HG02610 (cell line): ENCODE results near the gene CHMP6.
"Not testable (repeated sequence)": the region's sequence is repeated elsewhere in the genome, so short reads cannot be mapped to it uniquely, and the experiment has no call there.

Experiments
- ATAC-seq: cut with Tn5 transposase; IDR thresholded peaks from one replicate; pipeline ENCODE4 v1.9.1; 2021; ENCODE audit warnings: mild to moderate bottlenecking, moderate library complexity; ENCODE audit not compliant: unreplicated experiment

Gene CHMP6

DNA sequence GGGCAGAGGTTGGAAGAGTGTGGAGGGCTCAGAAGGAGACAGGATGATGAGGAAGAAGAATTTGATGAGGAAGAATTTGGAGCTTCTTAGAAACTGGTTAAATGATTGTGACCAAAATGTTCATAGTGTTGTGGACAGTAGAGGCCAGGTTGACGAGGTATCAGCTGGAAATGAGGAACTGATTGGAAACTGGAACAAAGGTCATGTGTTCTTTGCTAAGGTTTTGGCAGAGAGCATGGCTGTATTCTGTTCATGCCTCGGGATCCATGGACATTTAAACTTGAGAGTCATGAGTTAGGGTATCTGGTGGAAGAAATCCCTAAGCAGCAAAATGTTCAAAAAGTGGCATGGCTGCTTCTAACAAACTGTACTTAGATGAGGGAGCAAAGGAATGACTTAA lies 19.3 kb downstream of the CHMP6 start:
- no peak for ATAC-seq

DNA sequence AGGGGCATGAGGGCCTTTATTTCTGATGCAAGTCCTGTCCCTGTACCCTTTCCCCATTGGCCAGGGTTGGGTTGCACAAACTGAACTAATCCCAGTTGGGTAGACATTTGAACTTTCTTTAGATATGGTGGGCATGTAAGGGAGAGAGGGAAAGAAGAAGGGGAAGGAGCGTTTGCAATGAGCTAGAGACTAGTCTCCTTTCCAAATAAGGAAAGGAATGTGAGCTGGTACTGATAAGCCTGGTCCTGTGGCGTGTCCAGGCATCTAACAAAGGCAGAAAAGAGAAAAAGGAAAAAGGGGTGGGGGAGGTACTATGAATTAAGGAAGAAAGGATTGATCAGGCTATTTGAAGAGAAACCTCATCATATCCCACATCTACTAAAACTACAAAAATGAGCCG lies 20.3 kb downstream of the CHMP6 start:
- no peak for ATAC-seq

DNA sequence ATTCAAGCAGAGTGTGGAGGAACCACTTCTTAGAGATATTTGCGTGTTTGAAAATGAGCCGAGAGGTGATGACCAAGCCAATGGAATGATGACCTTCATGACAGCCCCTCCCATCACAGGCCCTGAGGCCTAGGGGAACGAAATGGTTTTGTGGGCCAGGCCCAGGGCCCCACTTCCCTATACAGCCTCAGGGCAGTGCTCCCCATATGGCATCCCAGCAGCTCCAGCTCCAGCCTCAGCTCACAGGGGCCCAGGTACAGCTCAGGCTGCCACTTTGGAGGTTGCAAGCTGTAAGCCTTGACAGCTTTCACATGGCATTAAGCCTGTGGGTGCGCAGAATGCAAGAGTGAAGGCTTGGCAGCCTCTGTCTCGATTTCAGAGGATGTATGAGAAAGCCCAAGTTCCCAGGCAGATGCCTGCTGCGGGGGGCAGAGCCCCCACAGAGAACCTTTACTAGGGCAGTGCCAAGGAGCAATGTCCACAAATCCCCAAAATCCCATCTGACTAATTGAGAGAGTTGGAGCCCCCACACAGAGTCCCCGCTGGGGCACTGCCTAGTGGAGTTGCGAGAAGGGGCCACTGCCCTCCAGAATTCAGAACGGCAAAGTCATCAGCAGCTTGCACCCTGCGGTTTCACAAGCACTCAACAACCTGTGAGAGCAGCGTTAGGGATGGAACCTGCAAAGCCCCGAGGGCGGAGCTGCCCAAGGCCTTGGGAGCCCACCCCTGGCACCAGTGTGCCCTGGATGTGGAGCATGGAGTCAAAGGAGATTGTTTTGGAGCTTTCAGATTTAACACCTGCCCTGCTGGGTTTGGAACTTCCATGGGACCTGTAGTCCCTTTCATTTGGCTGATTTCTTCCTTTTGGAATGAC lies 21.2 kb downstream of the CHMP6 start:
- no peak for ATAC-seq

DNA sequence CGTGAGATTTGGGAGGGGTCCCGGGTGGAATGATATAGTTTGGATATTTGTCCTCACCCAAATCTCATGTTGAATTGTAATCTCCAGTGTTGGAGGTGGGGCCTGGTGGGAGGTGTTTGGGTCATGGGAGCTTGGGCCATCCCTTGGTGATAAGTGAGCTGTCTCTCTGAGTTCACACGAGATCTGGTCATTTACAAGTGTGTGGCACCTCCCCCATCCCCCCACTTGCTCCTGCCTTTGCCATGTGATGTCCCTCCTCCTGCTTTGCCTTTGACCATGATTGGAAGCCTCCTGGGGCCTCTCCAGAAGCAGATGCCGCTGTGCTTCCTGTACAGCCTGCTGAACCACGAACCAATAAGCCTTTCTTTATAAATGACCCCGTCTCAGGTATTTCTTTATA lies 22.0 kb downstream of the CHMP6 start:
- ATAC-seq = no peak

DNA sequence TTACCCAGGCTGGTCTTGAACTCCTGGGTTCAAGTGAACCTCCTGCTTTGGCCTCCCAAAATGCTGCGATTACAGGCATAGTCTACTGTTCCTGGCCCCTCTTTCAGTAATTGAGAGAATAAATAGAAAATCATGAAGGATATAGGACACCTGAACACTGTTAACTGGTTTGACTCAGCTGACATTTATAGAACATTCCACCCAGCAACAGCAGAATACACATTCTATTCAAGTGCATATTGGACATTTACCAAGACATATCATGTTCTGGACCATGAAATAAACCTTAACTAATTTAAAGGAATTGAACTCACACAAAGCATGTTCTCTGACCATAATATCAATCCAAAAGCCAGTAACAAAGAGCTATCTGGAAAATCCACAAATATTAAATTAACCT lies 23.5 kb downstream of the CHMP6 start:
- no peak for ATAC-seq

DNA sequence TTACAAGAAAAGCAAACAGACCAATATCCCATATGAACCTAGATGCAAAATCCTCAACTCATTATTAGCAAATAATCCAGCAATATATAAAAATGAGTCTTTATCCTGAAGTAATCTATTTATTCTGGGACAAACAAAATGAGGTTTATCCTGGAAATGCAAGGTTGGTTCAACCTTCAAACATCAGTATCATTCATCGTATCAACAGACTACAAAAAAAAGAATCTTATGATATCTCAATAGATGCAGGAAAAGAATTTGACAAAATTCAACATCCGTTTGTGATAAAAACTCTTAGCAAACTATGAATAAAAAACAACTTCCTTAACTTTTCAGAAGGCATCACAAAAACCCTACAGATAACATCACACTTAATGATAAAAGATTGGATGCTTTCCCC lies 24.9 kb downstream of the CHMP6 start:
- no peak for ATAC-seq

DNA sequence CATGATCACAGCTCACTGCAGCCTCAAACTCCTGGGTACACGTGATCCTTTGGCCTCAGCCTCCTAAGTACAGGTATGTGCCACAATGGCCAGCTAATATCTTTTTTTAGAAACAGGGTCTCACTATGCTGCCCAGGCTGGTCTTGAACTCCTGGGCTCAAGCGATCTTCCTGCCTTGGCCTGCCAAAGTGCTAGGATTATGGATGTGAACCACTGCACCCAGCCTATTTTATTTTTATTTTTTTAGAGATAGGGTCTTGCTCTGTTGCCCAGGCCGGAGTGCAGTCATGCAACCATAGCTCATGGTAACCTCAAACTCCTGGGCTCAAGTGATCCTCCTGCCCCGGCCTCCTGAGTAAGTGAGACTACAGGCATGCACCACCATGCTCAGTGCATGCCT lies 25.7 kb downstream of the CHMP6 start:
- not testable (repeated sequence) for ATAC-seq

DNA sequence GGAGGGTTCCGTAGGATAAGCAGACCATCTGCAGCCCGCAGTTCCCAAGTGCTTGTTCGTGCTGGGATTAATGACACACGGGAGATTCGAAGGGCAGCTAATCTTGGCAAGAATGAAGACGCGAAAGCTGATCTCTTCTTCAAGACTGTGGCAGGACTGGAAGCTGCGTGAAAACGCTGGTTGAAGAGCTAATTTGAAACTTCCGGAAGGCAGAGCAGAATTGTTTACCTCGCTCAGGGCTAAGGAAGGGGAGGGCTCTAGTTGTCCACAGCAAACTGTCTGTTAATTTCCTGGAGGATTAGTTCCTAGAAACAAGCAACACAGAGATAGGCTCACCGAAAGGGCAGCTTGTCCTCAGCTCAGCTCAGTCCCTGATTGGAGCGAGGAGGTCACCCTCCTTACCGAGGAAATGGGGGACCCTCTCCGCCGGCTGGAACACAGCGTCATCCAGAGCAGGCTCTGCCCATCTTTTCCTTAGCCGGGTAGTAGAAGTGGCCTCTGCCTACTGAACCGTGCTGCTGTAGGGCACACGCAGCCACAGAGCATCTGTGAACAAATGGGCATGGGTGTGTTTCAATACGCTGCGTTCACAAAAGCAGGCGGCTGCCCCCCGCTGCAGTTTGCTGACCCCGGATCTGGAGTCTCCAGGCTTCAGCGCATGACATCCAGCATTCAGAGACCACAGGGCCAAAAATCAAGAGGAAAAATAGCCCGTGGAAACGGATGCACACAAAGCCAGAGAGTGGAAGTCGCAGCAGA lies 26.6 kb downstream of the CHMP6 start:
- ATAC-seq = no peak

DNA sequence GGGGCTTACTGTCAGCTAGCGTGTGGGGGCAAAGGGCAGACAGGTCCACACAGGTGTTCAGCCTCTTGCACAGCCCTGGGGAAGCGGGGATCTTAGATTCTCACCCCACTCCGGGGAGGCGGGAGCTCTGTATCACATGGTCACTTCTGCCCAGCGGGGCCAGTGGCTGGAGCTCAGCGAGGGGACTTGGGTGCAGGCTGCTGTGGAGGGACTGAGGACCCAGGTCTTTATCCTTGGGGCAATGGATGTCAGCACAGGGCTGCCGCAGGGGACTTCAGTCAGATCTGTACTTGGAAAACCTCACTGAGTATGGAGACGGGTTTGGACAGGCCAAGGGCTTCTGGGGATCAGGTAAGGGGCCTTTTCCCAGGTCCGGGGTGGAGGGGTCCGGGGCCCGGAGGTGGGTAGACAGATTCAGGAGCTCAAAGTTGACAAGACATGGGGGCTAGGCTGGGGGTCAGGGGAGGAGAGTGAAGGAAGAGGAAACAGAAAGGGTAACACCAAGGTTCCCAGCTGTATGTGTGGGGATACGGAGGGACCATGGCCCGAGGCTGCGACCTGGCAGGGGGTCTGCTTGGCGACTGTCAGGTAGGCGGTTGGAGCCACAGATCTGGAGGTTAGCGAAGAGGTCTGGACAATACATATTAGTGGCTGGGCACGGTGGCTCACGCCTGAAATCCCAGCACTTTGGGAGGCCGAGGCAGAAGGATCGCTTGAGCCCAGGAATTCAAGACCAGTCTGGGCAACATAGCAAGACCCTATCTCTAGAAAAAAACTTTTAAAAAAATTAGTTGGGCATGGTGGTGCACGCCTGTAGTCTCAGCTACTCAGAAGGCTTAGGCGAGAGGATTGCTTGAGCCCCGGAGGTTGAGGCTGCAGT lies 28.2 kb downstream of the CHMP6 start:
- ATAC-seq = no peak

DNA sequence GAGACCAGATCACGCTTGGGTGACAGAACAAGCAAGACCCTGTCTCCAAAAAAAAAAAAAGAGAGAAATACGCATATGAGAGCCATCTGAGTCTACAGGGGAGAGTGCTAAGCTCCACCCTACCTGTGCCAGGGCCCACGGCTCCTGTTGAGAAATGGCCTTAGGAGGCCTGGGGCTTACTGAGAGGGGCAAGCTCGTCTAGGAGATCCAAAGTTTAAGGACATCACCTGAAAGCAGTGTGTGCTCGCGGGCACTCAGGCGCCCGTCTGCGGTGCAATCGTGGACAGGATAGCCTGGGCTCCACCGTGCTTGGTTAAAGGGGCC lies 28.8 kb downstream of the CHMP6 start:
- ATAC-seq = no peak

DNA sequence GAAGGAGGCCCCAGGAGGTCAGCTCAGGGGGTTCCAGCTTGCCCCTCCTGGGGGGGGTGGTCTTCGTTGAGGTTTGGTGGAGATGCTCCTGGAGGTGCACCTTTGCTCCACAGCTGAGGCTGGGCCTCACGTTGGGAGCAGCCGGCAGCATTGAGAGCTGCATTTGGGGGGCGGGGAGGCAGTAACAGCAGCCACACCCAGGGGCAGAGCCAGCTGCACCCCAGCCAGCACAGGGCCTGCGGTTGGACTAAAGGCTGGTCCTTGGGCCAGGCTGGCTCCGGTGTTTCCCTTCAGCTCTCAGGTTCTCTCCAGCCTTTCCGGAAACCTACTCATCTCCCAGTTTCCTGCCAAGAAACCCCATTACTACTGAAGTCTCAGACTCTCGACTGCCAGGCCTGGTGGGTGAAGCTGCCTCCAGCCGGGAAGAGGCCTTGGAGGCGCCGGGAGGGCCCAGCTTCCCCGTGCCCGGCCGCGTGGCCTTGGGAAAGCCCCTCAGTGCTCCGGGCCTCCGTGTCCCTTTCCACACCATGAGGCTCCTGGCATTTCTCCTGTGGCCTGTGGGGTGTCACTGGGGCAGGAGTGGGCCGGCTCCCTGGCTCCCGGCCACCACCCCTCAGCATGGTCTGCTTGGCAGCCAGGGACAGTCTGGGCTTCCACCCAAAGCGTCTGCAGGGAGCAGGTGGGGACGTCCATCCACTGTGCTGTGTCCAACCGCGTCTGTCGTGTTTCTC lies 29.3 kb downstream of the CHMP6 start:
- ATAC-seq = no peak

DNA sequence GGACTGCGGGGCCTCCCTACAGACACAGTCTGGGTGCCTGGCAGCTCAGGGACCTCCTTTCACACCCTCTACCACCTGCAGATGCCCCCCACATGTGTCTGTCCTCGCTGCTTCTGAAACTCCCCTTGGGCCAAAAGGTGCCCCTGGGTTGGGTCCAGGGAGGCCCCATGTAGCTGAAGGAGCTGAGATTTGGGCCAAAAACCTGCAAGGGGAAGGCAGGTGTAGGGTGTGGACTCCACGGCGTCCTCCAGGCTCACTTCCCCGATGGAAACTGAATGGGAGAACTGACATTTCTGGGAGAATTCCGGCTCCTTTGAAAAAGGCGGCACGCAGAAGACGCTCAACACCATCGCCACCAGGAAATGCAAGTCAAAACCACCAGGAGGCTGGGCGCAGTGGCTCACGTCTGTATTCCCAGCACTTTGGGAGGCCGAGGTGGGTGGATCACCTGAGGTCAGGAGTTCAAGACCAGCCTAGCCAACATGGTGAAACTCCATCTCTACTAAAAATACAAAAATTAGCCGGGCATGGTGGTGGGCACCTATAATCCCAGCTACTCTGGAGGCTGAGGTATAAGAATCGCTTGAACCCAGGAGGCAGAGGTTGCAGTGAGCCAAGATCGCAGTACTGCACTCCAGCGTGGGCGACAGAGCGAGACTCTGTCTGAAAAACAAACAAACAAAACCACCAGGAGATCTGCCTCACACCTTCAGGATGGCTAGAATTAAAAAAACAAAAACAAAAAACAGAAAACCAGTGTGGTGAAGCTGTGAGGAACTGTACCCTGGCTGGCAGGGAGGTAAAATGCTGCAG lies 30.1 kb downstream of the CHMP6 start:
- ATAC-seq = no peak

DNA sequence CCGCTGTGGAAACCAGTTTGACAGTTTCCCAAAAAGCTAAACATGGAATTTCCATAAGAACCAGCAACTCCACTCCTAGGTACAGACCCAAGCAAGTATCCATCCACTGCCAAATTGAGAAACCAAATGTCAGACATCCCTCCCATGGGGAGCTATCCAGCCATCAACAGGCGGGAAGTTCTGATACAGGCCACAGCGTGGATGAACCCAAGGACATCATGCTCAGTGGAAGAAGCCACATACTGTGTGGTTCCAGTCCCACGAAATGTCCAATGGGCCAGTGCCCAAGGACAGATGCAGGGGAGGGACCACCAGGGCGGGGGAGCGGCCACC lies 30.7 kb downstream of the CHMP6 start:
- no peak for ATAC-seq

DNA sequence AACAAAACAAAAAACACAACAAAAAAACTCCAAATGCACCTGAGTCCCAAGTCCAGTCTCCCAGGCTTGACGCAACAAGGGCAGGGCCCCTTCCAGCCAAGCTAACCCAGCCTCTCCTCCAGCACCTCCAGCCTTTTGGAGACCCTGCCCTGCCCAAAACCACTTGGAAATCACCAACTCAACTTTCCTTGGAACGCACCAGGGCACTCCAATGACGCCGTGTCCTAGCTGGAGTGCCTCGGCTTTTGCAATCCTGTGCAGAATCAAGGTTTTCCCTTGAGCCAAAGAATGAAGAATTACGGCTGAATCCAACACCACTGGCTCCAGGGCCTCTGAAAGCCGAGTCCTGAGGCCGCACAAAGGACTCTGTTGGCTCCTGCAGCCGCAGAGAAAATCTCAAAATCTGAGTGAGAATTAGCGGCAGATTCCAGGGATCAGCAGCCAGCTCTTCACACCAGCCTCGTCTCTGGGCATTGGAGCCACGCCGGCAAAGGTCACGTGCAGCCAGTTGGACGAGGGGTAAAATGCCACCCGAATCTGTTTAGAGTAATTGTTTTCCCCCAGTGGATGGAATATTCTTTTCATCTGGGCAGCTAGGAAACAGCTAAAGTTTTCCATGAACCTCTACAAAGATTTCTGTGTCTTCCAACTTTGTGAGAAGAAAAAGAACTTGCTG lies 33.6 kb downstream of the CHMP6 start:
- ATAC-seq = no peak

DNA sequence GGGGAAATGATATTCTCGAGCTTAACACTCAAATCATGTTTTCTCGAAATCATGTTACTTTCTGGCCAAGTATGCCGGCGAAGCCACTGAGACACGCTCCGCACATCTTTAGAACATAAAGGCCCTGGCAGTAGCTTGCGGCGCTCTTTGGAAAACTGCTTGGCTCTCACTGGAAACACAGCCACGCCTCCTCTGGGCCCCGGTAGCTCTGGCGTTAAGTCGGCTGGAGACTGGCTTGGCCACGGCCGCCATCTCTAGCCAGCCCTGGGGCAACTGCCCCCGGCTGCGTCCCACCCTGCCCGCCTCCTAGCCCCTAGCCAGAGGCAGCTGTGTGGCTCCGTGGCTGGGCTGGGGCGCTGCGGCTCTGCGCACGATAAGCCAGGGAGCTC lies 34.1 kb downstream of the CHMP6 start:
- ATAC-seq = no peak

DNA sequence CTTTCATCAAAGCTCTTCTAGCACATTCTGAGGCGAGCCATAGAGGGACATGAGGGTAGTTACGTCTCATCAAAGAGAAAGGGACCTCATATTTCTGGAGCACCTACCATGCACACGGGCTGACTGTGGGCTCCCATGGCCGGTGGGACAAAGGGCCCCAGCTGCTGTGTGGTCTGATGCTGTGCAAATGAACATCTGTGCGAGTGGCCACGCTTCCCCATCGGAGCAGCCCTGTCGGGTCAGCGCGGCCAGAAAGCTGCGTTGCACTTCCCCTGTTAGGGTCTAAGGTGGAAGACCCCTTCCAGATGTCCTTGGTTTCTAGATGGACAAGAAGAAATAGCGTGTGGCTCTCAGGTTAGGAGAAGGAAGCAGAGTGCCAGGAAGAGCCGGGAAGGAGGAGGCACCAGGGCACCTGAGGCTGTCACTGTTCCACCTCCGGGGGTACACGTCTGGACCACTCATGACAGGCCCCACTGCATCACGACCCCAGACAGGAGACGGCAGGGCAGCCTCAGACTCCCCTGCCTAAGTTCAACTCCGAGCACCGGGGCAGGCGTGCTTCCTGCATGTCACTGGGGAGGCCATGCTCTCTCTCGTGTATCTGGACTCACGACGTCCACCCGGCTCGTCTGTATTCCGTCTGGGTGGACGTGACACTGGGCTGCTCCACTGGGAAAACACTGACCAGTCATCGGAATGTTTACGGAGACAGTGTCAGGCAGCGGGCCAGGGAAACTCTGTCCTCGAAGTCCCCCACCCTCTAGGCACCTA lies 34.8 kb downstream of the CHMP6 start:
- no peak for ATAC-seq

DNA sequence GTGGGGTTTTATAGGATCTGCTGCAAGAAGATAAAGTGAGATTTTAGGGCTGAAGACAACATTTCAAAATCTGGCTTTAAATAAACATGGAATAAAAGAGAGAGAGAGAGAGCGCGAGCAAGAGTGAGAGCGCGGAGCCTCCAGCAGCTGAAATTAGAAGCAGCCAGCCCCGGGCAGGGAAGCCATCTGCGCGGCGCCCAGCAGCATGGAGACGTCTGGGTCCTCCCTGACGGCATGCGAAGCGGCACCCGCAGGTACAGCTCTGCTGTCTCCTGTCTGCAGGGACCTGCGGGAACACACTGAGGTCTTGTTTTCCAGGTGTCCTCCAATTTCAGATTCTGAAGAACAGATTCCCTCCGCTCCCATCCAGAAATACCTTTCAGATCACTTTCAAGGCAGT lies 35.4 kb downstream of the CHMP6 start:
- ATAC-seq = no peak

DNA sequence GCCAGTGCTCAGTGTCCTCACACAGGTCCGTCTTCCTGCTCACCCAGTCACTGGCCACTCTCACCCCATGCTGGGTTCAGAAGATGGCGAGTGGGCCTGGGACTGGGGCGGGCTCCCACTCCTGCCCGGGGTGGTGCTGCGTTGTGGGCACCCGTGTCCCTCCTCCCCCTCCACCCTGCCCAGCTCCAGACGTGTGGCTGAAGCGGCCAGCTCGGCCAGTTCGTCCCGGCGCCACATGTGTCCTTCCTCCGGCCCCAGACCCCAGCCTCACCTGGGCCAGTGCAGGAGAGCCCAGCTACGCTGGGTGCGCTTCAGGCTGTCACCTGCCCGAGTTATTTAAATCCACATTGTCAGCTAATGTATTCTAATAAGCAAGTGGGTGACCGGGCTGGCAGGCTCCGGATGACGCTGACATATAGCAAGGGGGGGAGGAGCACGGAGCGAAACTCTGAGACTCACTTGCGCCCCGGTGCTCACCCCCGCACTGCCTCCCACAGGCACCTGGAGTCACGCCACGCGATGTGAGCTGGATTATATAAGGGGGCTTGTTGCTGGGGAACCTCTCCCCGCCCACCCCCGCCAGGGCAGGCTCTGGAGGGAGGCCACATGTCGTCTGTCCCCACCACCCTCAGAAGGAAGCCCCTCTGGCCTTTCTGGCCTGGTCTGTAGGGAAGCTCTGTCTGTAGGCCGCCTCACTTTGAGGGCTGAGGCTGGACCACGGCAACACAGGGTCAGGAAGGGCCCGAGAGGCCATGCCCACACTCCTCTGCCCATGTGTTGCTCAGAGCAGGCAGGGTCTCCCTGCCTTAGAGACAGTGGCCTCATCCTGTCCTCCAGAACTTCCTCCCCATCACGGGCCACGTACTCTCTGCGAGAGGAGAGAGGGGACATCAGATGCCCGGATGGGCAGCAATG lies 36.2 kb downstream of the CHMP6 start:
- no peak for ATAC-seq
